Tibial nerve (tissue), 4 donors: ENCODE results near the gene ODAPH. TPM values are rescaled to one million over a fixed set of nuclear protein-coding genes. Genes with fewer than 3 reads are reported as not detected.
"Not testable (repeated sequence)": the region's sequence is repeated elsewhere in the genome, so short reads cannot be mapped to it uniquely, and the experiment has no call there.

Source experiments
- DNase-seq, 2 donors: peaks; one replicate each; pipeline ENCODE4 v3.0.0-alpha.2; 2019; ENCODE audit warnings: low spot score in 2 of 2
- H3K27ac ChIP-seq, 4 donors: fragments of 200-600 bp; sonication (generic) in 3 of 4; one replicate each; pipeline ENCODE4 v1.5.1; 2017 to 2019; ENCODE audit warnings: mild to moderate bottlenecking in 1 of 4
- H3K27me3 ChIP-seq, 2 donors: fragments of 200-600 bp; sonication (generic) in 1 of 2; one replicate each; pipeline versions ENCODE4 v1.5.1 to v1.6.0; 2017 to 2019
- H3K36me3 ChIP-seq, 3 donors: fragments of 200-600 bp; sonication (generic); one replicate each; pipeline ENCODE4 v1.5.1; 2018 to 2019
- H3K4me1 ChIP-seq, 4 donors: fragments of 200-600 bp; sonication (generic) in 3 of 4; one replicate each; pipeline ENCODE4 v1.5.1; 2017 to 2019
- H3K4me3 ChIP-seq, 4 donors: fragments of 200-600 bp; sonication (generic) in 3 of 4; one replicate each; pipeline ENCODE4 v1.5.1; 2017 to 2019; ENCODE audit warnings: mild to moderate bottlenecking in 1 of 4, moderate library complexity in 1 of 4
- H3K9me3 ChIP-seq, 4 donors: fragments of 200-600 bp; sonication (generic) in 3 of 4; one replicate each; pipeline ENCODE4 v1.5.1; 2017 to 2019
- EP300 ChIP-seq, 2 donors: sonication (generic); formaldehyde crosslinking; IDR thresholded peaks; one replicate each; pipeline ENCODE4 v1.6.1; 2017; ENCODE audit warnings: antibody characterized with exemption in 2 of 2, mild to moderate bottlenecking in 1 of 2
- POLR2A ChIP-seq, 2 donors: fragments of 450-650 bp; IDR thresholded peaks; one replicate each; pipeline ENCODE4 v1.6.1; 2017; ENCODE audit warnings: antibody characterized with exemption in 2 of 2, mild to moderate bottlenecking in 2 of 2, moderate library complexity in 2 of 2
- WGBS, 2 donors: methylation state at CpG; one replicate each; pipeline ENCODE4 v1.1.5; 2018; 5-methylcytosine and 5-hydroxymethylcytosine counted together
- total RNA-seq, 4 donors: library from RNA; depleted of rRNA; stranded (reverse); fragments of >200 nt; gene quantifications; one replicate each; pipeline ENCODE4 v1.1.0, GENCODE V29; 2016
- TF ChIP-seq, protein P1 (sequence below), 5 experiments: fragments of 200-600 bp in 3 of 5; fragments of 450-650 bp in 2 of 5; sonication (generic) in 3 of 5; IDR thresholded peaks; one replicate each; pipeline ENCODE4 v1.5.1; 2016 to 2019; ENCODE audit warnings: antibody characterized with exemption in 5 of 5, mild to moderate bottlenecking in 3 of 5, moderate library complexity in 2 of 5

The ODAPH gene
- total RNA-seq, 4 donors from 2014 or later = not detected

DNA sequence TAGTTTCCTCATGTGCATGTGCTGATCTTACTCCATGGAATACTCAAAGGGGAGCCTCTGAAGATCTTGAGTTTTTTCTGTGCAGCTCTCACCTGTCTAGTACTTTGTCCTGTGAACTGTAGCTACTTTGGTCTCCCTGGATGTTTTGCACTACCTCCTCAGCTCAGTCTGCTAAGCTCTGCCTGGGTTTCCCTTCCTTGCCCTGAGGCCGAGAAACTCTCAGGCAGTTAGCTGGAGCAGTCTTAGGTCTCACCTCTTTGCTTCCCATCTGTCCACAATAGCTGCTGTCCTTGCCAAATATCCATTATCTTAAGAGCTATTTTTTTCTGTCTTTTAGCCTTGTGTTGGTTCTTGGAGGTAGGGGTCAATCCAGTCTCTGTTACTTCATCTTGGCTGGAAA is 30.0 kb upstream of the ODAPH start:
- no peak overlapping the region for H3K27ac ChIP-seq
- 92 to 96% methylated on average over 1 of the region's 1 CpG for WGBS, 2 donors
- peaks cover 0 to 81% (median 13%) of the 10 kb centered on the region in 3 donors for H3K36me3 ChIP-seq
- no peaks in the 10 kb centered on the region for H3K27me3 ChIP-seq
- peaks cover 0 to 3% (median 0%) of the 10 kb centered on the region in 4 donors for H3K4me1 ChIP-seq
- no peak overlapping the region for H3K4me3 ChIP-seq
- TF ChIP-seq, protein P1, sequence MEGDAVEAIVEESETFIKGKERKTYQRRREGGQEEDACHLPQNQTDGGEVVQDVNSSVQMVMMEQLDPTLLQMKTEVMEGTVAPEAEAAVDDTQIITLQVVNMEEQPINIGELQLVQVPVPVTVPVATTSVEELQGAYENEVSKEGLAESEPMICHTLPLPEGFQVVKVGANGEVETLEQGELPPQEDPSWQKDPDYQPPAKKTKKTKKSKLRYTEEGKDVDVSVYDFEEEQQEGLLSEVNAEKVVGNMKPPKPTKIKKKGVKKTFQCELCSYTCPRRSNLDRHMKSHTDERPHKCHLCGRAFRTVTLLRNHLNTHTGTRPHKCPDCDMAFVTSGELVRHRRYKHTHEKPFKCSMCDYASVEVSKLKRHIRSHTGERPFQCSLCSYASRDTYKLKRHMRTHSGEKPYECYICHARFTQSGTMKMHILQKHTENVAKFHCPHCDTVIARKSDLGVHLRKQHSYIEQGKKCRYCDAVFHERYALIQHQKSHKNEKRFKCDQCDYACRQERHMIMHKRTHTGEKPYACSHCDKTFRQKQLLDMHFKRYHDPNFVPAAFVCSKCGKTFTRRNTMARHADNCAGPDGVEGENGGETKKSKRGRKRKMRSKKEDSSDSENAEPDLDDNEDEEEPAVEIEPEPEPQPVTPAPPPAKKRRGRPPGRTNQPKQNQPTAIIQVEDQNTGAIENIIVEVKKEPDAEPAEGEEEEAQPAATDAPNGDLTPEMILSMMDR (IDR thresholded peaks at IDR 0.05) = no peak
- no peak for TF ChIP-seq EP300 (IDR thresholded peaks at IDR 0.05)
- no peak for TF ChIP-seq POLR2A (IDR thresholded peaks at IDR 0.05)
- no peaks in the 10 kb centered on the region for H3K9me3 ChIP-seq
- no peak for DNase-seq

DNA sequence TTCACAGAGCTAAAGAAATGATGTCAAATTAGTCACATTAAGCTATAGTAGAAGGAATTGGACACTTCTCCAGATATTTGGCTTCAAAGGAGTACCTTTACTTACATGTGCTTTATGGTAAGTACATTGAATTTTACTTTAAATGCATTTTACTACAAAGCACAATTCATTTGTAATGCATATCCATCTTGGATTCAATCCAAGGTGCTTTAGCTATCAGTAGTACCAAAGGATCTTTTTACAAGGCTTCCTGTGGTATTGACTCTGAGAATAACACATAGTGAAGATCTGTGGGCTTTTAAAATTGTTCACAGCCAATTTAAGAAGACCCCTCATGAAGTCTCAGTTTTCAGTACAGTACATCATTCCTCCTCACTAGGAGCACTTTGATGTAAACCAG is 28.4 kb upstream of the ODAPH start:
- H3K4me3 ChIP-seq = no peak overlapping the region
- DNase-seq = no peak
- peaks cover 0 to 88% (median 16%) of the 10 kb centered on the region in 3 donors for H3K36me3 ChIP-seq
- H3K9me3 ChIP-seq = no peaks in the 10 kb centered on the region
- no peak overlapping the region for H3K27ac ChIP-seq
- no peak for TF ChIP-seq EP300 (IDR thresholded peaks at IDR 0.05)
- TF ChIP-seq POLR2A (IDR thresholded peaks at IDR 0.05) = no peak
- TF ChIP-seq, protein P1 (IDR thresholded peaks at IDR 0.05) = no peak
- peaks cover 0 to 3% (median 0%) of the 10 kb centered on the region in 4 donors for H3K4me1 ChIP-seq
- no peaks in the 10 kb centered on the region for H3K27me3 ChIP-seq

DNA sequence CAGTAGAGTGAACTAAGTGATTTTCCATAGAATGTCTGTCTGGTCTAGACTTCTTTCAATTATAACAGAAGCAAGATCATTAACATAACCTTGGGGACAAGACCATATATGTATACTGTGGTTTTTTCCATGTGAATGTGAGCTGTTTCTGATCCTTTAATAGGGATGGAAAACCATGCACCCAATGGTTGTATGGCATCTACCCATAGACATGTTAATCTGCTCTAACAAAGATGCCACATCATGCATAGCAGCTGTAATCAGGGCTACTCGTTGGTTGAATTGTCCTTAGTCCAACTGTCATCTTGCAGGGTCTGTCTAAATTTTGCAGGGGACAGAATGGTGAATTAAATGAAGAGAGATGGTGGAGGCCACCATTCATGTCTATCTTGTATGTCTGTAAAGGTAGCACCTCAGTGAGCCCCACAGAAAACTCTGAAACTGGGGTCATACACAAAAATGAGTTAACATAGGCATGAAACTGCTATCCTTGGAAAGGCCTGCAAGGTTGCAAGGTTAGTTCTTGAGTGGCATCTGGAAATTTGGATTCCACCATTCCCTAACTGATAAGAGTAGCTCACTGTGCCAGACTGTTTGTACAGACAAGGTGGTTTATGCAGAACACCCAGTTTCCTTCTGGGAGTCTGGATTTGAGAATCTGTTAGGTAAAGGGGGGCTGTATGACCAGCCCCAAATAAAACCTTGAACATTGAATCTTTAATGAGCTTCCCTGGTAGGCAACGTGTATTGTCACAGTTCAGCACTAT is 25.1 kb upstream of the ODAPH start:
- DNase-seq = no peak
- Histone ChIP-seq H3K4me3 (no peak overlapping the region), H3K27ac (no peak overlapping the region), H3K9me3 (peaks cover 0 to 10% (median 0%) of the 10 kb centered on the region in 4 donors), H3K36me3 (peaks cover 0 to 83% (median 16%) of the 10 kb centered on the region in 3 donors), H3K27me3 (no peaks in the 10 kb centered on the region), H3K4me1 (no peaks in the 10 kb centered on the region)
- WGBS, 2 donors = 91 to 100% methylated on average over 2 of the region's 2 CpGs
- TF ChIP-seq, protein P1 (IDR thresholded peaks at IDR 0.05) = no peak
- no peak for TF ChIP-seq EP300 (IDR thresholded peaks at IDR 0.05)
- TF ChIP-seq POLR2A (IDR thresholded peaks at IDR 0.05) = no peak

DNA sequence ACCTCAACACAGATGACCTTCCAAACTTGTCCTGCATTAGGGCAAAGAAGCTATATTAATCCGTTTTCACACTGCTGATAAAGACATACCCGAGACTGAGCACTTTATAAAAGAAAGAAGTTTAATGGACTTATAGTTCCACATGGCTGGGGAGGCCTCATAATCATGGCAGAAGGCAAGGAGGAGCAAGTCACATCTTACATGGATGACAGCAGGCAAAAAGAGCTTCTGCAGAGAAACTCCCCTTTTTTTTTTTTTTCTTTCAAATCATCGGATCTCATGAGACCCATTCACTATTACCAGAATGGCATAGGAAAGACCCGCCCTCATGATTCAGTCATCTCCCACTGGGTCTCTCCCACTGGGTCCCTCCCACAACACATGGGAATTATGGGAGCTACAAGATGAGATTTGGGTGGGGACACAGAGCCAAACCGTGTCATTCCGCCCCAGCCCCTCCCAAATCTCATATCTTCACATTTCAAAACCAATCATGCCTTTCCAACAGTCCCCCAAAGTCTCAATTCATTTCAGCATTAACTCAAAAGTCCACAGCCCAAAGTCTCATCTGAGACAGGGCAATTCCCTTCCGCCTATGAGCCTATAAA is 24.2 kb upstream of the ODAPH start:
- not testable (repeated sequence) for H3K4me1 ChIP-seq, DNase-seq, H3K27ac ChIP-seq, H3K27me3 ChIP-seq, H3K4me3 ChIP-seq
- 96 to 97% methylated on average over 7 of the region's 7 CpGs for WGBS, 2 donors
- Histone ChIP-seq H3K9me3 (peaks cover 0 to 10% (median 0%) of the 10 kb centered on the region in 4 donors), H3K36me3 (peaks cover 0 to 77% (median 16%) of the 10 kb centered on the region in 3 donors)

DNA sequence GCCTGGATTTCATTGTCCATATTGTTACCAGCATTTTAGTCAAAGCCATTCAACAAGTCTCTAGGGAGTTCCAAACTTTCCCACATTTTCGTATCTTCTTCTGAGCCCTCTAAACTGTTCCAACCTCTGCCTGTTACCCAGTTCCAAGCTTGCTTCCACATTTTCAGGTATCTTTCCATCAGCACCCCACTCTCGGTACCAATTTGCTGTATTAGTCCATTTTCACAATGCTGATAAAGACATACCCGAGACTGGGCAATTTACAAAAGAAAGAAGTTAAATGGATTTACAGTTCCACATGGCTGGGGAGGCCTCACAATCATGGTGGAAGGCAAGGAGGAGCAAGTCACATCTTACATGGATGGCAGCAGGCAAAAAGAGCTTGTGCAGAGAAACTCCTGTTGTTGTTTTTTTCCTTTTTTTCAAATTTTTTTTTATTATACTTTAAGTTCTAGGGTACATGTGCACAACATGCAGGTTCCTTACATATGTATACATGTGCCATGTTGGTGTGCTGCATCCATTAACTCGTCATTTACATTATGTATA is 22.5 kb upstream of the ODAPH start:
- not testable (repeated sequence) for H3K27me3 ChIP-seq, H3K27ac ChIP-seq, H3K4me3 ChIP-seq, DNase-seq, H3K4me1 ChIP-seq
- 97 to 98% methylated on average over 4 of the region's 4 CpGs for WGBS, 2 donors
- Histone ChIP-seq H3K36me3 (peaks cover 0 to 75% (median 7%) of the 10 kb centered on the region in 3 donors), H3K9me3 (peaks cover 0 to 10% (median 0%) of the 10 kb centered on the region in 4 donors)

DNA sequence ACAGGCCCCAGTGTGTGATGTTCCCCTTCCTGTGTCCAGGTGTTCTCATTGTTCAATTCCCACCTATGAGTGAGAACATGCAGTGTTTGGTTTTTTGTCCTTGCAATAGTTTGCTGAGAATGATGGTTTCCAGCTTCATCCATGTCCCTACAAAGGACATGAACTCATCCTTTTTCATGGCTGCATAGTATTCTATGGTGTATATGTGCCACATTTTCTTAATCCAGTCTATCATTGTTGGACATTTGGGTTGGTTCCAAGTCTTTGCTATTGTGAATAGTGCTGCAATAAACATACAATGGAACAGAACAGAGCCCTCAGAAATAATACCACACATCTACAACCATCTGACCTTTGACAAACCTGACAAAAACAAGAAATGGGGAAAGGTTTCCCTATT is 21.9 kb upstream of the ODAPH start:
- not testable (repeated sequence) for DNase-seq

DNA sequence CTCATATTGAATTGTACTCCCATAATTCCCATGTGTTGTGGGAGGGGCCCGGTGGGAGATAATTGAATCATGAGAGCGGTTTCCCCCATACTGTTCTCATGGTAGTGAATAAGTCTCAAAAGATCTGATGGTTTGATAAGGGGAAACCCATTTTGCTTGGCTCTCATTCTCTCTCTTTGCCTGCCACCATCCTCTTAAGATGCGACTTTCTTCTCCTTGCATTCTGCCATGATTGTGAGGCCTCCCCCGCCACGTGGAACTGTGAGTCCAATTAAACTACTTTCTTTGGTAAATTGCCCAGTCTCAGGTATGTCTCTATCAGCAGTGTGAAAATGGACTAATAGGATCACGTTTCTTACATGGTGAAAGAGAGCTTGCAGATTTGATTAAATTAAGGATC is 18.6 kb upstream of the ODAPH start:
- not testable (repeated sequence) for H3K27me3 ChIP-seq, H3K27ac ChIP-seq, H3K4me3 ChIP-seq, DNase-seq, H3K4me1 ChIP-seq
- peaks cover 0 to 58% (median 4%) of the 10 kb centered on the region in 3 donors for H3K36me3 ChIP-seq
- H3K9me3 ChIP-seq = peaks cover 0 to 10% (median 0%) of the 10 kb centered on the region in 4 donors
- whole genome bisulfite sequencing, 2 donors = 89 to 95% methylated on average over 6 of the region's 6 CpGs

More for the DNA sequence above, 21.9 kb upstream of the ODAPH start:
- H3K27ac ChIP-seq, H3K4me3 ChIP-seq, H3K4me1 ChIP-seq, H3K27me3 ChIP-seq: not testable (repeated sequence)
- H3K36me3 ChIP-seq = peaks cover 4 to 75% (median 7%) of the 10 kb centered on the region in 3 donors
- peaks cover 0 to 10% (median 0%) of the 10 kb centered on the region in 4 donors for H3K9me3 ChIP-seq
